ENCODE results near the gene RBMS1.

RBMS1 gene

DNA sequence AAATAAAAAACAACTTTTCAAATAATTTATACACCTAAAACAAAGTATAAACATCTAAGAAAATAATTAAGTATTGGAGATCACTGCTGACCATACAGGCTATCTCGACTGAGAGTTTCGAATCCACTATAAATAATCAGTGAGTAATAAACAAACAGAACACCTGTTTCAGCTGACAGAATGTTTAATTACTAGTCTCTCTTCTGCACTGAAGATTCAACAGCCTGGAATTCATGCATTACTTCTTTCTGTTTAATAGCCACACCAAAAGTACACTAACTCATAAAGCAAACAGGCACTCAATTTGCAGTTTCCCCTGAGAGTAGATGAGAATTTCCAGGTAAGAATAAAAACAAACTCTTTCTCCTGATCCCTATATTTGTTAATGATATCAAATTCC is 138.5 kb downstream of the RBMS1 start:
- no peak for DNase-seq

DNA sequence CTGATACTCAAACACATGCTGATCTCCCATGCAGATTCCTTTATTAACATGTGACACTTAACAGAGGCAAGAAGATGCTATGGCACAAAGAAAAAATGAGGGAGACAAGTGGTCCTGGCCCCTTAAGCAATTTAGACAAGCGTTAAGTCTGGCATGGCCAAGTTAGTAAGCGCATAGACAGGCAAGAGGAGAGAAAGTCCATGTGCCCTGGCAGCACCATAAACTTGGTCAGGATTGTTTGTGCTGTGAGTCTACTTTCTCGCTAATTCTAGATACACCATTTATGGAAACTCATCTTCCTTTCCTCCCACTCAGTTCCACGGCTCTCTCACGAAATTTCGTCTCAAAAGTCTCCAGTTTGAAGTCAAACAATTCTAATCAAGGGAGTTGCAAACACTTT is 138.9 kb downstream of the RBMS1 start:
- no peak for DNase-seq

DNA sequence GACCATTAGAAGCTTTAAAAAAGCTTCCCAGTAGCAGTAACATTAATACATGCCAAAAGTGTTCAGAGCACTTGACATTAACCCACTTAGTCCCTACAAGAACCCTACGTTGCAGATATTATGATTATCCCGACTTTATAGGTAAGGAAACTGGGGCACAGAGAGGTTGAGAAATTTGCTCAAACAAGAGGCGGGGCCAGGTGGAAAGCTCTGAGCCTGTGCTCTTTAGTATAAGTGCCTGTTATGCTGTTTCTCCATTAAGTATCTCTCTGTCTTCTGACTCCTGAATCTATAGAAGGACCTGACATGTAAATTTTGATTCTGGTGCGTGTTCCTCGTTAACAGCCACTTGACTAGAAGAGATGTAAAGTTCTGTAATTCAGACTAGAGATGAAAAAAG is 139.8 kb downstream of the RBMS1 start:
- DNase-seq = no peak

DNA sequence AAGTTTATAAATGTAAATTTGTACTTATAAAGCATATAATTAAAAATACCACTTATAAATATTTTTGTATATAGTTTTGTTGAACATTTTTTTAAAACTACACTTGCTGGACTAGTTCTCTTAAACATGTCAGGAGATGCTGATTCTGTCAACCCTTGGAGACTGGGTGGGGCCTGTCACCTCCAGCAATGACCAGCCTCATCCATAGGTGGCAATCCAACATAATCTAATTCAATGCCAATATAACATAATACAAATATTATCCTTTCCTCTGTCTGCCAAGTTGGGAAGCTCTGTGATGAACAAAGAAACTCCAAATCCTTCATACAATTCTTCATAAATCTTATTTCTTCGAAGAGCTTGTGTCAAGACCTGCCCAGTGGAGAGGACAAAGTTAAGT is 140.4 kb downstream of the RBMS1 start:
- DNase-seq = peak; percentile 30

DNA sequence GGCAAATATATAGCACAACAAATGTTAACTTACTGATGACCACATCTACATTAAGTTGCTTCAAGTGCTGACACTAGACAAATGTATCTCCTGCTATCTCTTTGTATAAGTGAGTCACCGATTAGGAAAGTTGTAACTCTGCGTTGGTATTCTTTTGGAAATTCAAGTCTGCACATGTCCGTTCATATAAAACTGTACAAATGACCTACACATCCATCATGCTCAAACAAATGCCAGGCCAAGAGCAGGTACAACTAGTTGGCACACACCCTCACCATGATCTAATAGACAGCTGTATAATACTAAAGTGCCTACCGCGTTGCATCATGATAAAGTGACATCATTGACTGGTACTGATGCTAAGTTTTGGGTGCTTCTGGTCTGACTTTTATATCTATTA is 141.1 kb downstream of the RBMS1 start:
- DNase-seq = no peak

DNA sequence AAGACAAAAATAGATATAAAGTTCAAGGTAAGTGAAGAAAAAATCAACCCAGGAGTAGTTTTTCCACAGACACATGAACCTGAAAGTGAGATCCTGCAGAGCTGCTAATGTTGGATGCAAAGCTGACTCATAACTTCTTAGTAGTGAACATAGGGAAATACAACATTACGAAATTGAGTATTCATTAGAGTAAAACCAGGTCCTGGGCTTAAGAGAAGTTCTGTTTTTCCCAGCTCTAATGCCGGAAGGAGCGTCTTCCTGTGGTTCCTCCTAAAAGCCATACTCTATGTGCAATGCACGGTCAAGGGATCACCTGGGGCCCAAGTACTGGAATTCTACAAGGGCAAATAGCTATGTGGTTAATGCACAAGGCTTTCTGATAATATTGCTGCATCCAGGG is 141.7 kb downstream of the RBMS1 start:
- DNase-seq = no peak

DNA sequence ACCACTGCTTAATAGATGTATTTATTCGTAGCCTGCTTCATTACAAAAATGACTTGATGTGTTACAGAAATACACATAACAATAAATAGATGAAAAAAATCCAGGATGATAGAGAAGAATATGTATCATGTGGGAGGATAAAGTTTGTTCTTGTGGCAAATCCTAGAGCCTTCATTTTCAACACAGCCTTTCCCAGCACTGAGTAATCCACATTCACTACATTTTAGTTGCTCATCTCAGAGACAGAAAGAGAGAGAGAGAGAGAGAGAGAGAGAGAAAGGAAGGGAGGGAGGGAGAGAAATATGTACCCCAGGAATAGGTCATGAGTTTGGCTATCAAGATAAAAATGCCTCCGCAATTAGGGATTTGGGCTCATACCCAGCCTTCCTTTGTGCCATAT is 144.3 kb downstream of the RBMS1 start:
- no peak for DNase-seq

DNA sequence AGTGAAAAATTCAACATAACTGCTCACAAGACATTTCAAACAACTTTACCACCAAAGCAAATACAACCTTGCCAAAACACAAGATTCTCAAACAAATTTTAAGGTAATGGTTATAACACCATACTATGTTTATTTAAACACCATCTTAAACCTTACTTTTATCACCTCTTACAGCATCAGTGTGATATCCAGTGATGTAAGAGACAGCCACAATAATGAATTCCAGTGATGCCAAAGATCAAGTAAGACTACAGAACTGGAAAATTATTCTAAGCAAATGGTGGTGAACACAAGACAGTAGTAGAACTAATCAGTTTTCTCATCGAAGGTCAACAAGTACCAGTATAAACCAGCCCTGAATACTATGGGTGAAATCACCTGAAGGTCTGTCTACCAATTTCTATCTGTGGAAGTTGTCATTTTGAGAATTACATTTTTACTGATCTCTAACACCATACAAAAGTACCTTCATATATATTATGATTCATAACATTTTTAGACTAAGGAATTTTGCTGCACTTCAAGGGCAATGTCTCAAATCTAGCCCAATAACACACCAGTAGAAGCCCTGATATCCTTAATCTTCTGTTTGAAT is 146.2 kb downstream of the RBMS1 start:
- DNase-seq = no peak

DNA sequence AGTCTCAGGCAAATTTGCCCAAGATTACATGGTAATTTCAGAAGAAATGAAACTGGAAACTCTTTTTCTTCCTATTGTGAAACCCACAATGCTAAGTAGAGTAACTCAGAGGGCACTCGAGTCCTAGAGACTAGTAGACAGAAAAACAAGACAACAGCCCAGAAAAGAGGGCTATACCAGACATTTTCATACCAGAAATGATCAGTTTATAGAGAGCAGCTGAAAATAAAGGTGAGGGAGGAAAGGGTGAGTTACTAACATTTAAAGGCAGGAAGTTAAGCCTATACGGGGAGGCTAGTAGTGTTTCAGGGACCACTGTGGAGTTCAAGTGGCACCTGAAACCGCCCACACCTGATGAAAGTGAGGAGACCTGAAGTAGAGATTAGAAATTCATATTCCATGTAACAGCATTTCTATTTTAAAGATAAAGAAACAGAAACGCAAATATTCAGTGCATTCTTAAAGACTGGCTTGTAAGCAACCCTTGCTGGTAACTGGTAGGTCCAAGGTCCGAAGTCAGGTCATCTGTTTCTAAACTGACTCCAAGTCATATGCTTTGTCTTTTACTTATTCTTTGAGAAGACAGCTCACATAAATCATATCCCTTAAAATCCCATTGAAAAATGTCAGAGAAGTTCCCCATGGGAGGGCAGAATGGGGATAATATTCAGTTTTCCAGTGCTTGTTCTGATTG is 148.4 kb downstream of the RBMS1 start:
- no peak for DNase-seq

DNA sequence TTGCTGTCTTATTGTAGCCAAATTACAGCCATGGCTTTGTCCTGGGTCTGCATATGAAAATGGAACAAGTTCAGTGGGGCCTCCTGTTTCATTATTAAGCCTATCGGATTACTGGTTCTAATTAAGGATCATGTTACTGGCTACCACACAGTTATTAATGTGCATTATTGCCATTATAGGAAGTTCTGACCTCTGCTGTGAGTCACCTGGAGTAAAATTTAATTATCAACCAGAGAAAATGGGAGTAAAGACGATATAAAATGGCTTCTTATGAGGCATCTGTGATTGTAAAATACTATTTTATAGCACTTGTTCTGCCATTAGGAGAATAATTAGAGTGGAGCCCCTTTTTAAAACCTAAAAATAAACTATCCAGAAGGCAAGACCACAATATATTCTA is 150.2 kb downstream of the RBMS1 start:
- no peak for DNase-seq

DNA sequence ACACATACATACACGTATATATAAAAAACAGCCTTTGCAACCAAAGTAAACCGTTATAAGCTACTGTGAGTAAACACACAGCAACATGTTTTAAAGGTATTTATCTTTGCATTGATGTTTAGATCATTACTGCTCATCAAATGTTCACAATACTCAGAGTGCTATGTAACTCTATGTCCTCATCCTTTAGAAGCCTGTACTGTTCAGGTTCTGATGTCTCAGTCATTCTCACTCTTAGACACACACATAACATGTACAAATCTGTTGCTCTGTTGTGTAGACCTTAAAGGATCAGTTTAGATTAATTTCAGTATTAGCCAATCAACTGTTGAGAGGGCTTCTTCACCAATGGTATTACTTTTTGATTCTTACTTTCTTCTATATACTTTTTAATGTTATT is 153.9 kb downstream of the RBMS1 start:
- no peak for DNase-seq

DNA sequence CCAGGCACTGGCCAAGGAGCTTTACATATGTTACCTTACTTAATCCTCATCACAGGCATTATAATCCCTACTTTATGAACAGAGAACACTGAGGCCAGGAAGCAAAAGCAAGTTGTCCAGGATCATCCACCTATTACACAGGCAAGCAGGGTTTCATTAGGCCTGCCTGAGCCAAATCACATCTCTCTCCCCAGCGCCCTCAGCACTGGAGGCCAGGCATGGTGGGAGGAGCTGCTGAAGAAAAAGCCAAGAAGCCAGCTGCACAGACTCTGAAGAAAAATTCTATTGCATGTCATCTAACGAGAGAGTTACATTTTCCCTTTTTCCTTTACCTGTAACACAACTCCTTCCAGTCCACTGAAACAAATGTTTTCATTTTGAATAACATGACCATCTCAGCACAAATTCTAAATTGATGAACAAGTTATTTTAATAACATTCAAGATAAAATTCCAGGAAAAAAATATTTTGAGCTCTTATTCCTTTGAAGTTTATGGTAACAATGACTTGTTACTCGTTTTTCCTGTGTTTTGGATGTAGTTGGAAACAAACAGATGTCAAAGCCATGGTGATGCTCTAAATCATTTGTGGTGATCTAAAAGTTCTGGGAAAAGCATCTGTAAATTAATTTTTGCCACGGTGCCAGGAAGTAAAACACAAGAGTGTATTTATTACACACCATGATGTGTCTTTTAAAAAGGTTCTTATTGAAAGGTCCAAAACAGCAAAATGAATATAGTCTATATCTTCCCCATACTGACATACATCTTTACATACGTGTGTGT is 154.5 kb downstream of the RBMS1 start:
- DNase-seq = no peak

DNA sequence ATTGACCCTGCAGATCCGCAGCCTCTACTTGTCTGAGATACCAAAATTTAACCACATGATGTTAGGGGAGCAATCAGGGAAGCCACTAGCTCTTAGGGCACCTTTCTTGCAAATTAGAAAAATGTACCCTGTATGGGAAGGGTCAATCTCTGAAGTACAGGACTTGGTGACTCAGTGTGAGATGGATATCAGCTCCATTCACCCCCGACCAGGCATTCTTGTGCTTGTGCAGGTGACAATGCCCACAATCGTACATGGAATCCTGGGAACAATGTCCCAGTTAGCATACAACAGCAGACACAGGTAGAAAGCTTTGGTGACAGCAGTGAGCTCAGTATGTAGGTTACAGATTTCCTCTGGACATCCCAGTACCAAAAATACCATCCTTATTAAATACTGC is 155.9 kb downstream of the RBMS1 start:
- DNase-seq = no peak

DNA sequence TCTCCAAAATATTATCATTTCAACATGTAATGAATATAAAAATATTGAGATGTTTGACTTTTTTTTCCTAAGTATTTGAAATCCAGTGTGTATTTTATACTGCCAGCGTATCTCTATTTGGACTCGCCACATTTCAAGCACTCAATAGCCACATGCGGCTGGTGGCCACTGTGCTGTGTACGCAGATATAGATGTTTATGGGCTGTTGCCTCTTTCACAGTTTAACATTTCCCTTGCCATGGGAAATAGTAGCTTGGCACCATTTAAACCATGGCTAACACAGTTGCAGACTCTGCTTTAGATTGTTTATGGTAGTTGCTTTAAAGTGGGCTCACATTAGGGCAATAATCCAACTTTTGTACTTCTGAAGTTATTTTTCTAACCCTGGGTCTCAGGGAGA is 157.0 kb downstream of the RBMS1 start:
- DNase-seq = no peak

DNA sequence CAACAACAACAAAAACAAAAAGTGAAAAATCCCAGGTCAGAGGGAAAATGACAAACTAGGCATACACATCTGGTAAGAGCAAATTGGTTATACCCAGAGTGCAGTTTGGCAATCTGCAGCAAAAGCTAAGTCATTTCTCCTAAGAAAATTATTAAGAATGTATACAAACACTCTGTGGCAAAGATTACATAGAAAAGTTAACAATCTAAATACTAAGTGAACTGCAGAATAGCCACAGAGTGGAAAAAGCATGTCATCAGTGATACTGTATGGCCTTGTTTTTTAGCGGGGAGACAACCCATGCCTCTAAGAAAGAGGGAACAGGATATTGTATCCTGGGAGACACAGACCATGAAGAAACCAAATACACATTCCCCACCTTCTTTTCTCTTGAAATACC is 157.5 kb downstream of the RBMS1 start:
- no peak for DNase-seq

DNA sequence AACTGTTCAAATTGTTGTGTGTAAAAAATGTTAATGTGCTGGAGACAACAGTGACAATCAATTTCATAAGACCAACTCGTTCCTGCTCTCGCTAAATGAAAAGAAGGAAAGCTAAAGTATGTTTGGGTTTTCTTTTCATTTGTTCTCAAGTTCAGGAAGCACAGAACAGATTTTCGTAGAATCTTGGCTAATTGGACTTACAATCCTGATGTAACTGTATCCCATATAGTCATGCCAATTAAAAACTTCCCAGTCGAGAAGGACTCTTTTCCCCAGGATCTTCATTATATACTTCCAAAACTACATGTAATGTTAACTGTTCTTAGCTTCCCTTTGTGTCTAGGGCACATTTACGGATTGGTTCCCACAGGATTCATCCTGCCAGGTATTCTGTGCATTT is 158.2 kb downstream of the RBMS1 start:
- DNase-seq = no peak

DNA sequence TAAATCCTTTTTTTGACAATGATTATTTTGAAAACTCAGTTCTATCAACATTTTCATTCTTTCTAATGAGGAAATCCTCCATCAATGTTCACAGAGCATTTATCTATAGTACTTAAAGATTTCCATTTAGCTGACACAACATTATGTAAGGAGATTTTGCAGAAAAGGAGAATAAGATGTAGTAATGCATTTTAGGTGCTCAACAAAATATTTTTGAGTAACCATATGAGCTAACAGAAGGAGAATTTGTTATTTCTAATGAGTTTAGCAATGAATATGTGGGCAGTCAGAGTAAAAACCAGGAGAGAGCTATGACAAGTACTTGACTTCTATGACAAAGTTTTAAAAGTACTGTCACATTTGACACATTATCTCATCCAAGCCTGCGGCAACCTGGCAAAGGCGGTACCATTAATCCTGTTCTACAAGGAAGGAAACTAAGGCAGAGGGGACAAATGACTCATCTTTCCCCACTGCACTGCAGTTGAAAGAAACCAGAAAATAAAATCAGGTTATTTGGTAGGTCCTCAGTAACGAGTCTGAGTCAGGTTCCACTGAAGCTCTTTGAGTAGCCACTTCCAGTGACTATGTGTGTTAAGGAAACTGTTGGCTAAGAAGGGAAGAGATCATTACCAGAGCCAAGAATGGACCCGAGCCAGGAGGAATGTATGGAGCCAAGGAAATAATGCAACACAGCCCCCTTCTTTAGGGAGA is 159.4 kb downstream of the RBMS1 start:
- DNase-seq = no peak

DNA sequence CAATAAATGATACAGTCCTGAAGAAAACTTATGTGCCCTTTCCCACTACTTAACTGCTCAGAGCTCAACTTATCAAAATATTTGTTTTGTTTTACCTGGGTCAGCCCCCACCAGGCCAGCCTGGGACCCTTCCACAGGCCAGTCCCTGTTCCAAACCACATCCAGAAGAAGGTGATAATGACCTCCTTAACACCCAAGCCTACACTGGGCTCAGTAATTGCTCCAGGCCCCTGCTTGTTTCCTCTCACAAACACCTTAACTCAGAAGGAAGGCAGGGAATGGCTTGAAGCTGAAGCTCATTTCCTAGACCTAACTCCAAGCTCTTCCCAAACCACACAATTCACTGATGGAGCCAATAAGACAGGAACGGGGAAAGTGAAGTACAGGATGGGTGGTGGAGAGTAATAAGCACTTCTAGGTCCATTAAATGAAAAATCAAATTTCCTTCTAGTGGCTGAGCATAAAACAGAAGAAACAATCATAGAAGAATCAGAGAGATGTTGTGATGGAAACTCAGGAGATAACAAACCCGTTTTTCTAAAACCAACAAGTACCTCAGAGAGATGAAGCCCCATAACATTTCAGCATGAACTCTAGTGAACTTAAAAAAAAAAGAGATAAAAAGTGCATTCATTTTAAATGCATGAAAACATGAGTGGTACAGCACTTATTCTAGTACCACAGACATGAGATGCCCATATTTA is 160.1 kb downstream of the RBMS1 start:
- DNase-seq = no peak

DNA sequence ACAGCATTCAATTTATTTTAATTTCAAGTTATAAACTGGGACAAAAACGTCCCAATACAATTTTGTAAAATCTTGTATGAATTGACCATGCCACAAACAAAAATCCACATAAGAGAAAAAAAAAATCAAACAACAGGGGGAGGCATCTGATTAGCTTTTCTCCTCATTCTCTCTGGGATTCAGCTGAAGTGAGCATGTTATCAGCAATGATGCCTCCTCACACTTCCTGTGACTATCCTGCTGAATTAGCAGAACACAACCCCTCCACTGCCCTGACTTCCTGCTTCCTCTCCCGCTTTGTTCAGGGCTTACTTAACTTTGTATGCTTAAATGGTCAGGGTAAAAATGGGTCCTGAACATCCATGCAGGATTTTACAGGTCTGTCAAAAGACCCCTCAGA is 161.3 kb downstream of the RBMS1 start:
- DNase-seq = no peak

DNA sequence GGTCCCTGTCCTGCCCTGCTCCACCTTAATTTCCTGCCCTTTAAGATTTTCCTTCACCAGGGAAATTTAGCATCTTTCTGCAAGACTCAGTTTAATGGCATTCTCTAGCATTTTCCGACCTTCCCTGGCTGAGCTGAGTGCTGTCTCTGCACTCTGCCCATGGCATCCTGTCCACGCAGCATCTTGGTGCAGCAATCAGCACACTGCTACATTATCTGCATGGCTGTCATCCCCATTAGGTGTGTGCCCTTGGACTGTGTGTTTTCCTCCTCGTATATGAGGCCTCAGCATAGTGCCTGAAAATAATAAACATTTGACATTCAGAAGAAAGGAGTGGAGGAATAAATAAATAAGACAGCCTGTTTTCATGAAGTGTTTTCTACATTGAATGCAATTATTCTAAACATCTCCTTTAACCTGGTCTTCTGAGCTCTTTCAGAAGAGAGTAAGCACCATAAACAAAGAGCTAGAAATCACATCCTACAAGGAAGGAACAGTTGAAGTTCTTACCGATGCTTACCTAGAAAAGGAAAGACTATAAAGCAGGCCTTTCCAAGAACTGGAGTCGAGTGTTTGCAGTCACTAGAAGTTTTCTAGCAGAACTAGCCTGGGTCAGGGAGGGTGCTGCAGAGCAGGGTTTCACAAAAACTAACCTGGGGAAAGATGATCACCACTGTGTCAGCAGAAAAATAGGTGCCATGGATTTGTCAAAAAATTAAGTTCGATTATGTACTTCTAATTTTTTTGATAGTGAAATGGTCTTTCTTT is 162.2 kb downstream of the RBMS1 start:
- no peak for DNase-seq

DNA sequence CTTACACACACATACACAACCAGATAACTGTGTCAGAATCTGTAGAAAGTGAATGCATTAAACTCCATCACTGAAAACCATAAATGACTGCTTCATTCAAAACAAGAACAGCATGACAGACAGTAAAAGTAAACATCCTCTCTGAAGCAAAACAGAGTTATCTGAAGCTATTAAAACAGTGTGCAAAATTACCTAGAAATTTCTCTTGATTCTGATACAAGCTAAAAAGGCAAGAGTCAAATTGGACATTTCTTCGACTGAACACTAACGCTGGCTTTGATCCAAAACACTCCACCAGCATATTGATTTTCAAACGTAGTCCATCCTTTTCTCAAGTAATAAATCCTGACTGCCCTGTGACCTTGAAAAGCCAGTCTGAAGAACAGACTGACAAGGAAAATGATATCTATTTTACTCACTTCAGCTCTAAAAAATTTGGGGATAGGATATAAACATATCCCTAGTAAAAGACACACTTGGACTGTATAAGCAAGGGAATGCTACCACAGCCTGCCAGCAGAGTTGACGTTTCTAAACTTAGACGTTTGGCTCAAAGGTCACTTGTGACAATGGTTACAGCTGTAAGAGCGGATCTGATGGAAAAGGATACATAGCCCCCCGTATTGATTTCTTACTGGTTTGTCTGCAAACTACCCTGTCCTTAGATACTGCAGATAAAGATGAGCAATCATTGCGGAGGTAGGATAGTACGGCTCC is 164.6 kb downstream of the RBMS1 start:
- no peak for DNase-seq

DNA sequence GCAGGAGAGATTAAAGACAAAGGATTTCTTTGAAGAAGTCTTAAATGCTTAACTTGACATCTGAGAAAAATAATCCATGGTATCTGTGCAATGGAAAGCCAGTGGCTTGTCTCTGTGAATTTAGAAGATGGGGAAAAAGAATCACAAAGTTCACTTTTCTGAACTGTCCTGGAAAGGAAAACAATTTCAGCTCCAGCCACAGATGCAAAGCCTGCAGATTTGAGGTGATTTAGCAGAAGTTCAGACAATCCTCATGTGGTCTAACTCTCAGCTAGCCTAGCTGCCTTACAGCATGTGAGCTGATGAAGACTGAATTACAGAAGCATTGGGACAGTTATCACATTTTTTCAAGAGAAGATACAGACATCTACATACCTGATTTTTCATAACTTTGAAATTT is 166.8 kb downstream of the RBMS1 start:
- DNase-seq = no peak

Data from CD4-positive, alpha-beta T cell treated with Interleukin-15 for 1 hour (primary cell).